SIG-M5 treated with dmso at 0.1 percent for 504 hours (cell line): ENCODE measurements around the gene UNKL.

Experiments
- DNase-seq: peaks from one replicate; lab custom pipeline; 2025; ENCODE audit not compliant: unreplicated experiment; lab: John Stamatoyannopoulos, UW

The UNKL gene

GRCh38 chr16:1356061-1356900 lies 58.2 kb downstream of the UNKL start:
- DNase-seq = no peak

DNA sequence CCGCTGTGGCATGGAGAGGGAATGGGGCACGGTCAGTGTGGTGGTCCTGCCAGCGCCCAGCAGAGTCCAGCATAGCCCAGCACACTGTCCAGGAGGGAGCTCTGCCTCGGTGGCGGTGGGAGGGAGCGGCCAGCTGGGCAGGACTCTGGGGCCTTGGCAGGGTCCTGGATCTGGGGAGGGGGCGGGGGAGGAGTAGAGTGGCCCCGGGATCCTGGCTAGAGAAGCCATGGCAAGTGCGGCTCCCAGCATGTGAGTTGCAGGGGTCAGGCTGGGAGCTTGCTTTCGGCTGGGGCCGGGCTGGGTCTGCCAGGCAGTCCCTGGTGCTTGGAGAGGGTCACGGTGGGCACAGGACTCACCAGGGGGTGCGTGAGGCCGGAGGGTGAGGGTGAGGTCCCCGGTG lies 58.9 kb downstream of the UNKL start:
- DNase-seq = no peak

- no peak for DNase-seq
Measured at GRCh38 chr16:1354815-1355540, 59.5 kb downstream of the UNKL start.

- DNase-seq = peak; percentile 55
Measured at GRCh38 chr16:1351582-1352362, 62.7 kb downstream of the UNKL start, which contains the start of the genes GNPTG and TSR3. Gene GNPTG (plus strand): TSS chr16:1351931. CDS start chr16:1351966, 35 bp downstream. Gene TSR3 (minus strand): TSS chr16:1351878. CDS start chr16:1351804, 74 bp downstream.

- no peak for DNase-seq
Measured at GRCh38 chr16:1351215-1351581, 63.3 kb downstream of the UNKL start.

- no peak for DNase-seq
Measured at GRCh38 chr16:1350691-1351090, 63.8 kb downstream of the UNKL start.

DNA sequence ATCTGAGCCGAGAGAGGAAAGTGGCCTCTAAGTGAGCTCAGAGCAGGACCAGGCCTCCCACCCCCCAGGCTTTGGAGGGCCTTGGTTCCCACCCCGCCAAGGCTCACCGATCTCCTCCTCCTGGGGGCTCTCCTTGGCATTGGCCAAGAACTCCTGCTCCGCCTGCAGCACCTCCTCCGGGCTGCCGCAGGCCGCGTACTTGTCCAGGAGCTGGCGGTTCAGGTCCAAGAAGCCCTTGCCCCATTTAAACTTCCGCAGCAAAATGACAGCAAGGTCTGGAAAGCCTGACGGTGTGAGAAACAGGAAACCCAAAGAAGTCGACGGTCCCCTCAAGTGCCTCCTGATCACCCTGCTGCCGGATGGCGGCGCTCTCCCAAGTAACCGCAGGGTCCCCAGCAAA lies 64.6 kb downstream of the UNKL start:
- no peak for DNase-seq

- no peak for DNase-seq
Measured at GRCh38 chr16:1349351-1349750, 65.2 kb downstream of the UNKL start.

DNA sequence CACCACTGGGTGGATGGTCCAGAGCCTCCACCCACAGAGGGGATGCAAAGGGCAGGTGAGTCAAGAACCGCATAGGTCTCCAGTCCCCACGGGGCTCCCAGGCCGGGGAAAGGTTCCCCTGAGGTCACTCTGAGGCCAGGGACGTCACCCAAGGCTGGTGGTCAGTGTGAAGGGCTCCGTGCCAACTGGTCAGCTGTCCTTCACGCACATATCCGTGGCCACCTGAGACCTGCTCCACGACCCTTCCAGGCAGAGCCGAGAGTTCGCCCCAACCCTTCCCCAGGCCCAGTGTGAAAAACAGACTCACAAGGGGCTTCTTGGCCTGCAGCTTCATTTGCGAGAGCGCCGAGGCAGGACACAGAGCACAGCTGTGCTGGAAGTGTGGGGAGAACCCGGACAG lies 65.6 kb downstream of the UNKL start:
- DNase-seq = no peak

GRCh38 chr16:1348441-1348840 lies 66.1 kb downstream of the UNKL start:
- DNase-seq = no peak

DNA sequence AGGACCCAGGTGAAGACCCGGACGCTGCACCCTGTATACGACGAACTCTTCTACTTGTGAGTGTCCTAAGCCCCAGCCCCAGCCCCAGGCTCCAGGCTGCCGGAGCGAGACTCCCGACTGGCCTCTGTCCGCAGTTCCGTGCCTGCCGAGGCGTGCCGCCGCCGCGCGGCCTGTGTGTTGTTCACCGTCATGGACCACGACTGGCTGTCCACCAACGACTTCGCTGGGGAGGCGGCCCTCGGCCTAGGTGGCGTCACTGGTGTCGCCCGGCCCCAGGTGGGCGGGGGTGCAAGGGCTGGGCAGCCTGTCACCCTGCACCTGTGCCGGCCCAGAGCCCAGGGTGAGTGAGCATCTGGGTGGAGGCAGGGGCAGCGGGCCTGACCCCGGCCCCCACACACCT lies 66.5 kb downstream of the UNKL start:
- DNase-seq = no peak

DNA sequence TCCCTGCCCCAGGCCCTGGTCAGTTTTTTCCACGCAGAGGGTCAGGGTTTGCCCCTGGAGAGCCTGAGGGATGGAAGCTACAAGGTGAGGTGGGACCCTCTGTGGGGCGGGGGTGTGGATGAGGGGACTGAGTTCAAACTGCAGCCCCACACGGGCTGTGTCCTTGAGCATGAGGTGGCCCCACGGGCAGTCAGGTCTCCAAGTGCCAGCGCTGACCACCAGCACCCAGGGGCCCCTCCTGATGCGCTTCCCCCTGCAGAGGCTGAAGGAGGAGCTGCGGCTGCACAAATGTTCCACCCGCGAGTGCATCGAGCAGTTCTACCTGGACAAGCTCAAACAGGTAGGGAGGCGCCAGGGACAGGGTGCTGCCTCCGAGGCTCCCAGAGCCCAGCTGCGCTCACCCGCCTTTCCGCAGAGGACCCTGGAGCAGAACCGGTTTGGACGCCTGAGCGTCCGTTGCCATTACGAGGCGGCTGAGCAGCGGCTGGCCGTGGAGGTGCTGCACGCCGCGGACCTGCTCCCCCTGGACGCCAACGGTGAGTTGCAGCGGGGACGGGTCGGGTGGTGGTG lies 67.1 kb downstream of the UNKL start:
- no peak for DNase-seq

GRCh38 chr16:1346422-1347285 lies 67.8 kb downstream of the UNKL start:
- no peak for DNase-seq

DNA sequence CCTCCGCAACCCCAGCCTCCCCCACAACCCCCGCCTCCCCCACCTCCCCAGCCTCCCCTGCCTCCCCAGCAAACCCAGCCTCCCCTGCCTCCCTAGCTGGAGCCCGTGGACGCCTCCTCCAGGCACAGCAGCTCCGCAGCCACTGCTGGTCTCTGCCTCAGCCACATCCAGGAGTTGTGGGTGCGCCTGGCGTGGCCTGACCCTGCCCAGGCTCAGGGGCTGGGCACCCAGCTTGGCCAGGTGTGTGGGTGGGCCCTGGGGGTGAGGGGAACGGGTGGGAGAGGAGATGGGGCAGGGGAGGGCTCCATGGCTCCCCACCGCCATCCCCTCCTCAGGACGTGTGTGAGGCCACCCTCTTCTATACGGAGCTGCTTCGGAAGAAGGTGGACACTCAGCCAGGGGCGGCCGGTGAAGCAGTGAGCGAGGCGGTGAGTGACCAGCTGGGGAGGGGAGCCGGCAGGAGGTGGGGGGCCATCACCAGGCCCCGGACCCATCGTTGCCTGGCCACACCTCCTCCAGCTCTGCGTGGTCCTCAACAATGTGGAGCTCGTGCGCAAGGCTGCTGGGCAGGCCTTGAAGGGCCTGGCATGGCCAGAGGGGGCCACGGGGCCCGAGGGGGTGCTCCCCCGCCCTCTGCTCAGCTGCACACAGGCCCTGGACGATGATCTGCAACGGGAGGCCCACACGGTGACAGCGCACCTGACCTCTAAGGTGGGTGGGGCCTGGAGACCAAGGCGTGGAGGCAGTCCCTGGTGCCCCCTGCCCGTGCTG lies 68.7 kb downstream of the UNKL start:
- DNase-seq = no peak

- DNase-seq = no peak
Measured at GRCh38 chr16:1345087-1345486, 69.4 kb downstream of the UNKL start.

DNA sequence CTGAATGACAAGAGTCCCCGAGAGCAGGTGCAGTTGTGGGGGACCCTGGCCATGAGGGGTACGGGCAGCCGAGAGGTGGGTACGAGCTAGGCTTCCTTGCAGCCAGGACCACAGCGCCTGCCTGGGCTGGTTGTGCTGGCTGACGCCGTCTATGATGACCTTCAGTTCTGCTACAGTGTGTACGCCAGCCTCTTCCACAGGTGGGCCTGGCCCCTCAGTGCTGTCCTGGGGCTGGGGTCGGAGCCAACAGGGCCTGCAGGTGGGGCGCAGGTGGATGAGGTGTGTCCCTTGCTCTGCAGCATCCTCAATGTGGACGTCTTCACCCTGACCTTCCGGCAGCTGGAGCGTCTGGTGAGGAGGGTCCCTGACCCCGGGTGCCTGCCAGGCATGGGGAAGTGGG lies 70.0 kb downstream of the UNKL start:
- no peak for DNase-seq

GRCh38 chr16:1343428-1344242 lies 70.9 kb downstream of the UNKL start:
- no peak for DNase-seq

GRCh38 chr16:1342526-1343427 lies 71.7 kb downstream of the UNKL start:
- DNase-seq = peak; percentile 97
